Hepatocyte (in vitro differentiated cells): ENCODE measurements around the gene ANHX.

Source experiments
- CTCF ChIP-seq: fragments of 200-600 bp; sonication (generic); IDR thresholded peaks from 2 replicates; pipeline ENCODE4 v1.5.1; 2016; ENCODE audit warnings: antibody characterized with exemption, mild to moderate bottlenecking; ENCODE audit not compliant: poor library complexity
- EZH2 ChIP-seq: fragments of 200-600 bp; sonication (generic); IDR thresholded peaks from 2 replicates; pipeline ENCODE4 v1.6.1; 2016; ENCODE audit warnings: antibody characterized with exemption, mild to moderate bottlenecking, borderline replicate concordance

GRCh38 chr12:133172491-133172890 is 63.2 kb downstream of the ANHX start:
- no peak for TF ChIP-seq CTCF
- TF ChIP-seq EZH2: no peak
